Measurements from ENCODE around the gene ISM1.

The ISM1 gene

GRCh38 chr20:13292201-13292885 is 71.3 kb downstream of the ISM1 start (continued):
- TF ChIP-seq CREB5 (CRISPR knock-in tag; IDR thresholded peaks at IDR 0.05; ENCODE audit: low read depth) (no peak), SNAI2 (CRISPR knock-in tag; IDR thresholded peaks at IDR 0.05) (no peak), TOX (CRISPR knock-in tag; IDR thresholded peaks at IDR 0.05; ENCODE audit: borderline replicate concordance) (no peak), PPARA (CRISPR knock-in tag; IDR thresholded peaks at IDR 0.05; ENCODE audit: borderline replicate concordance) (no peak), ZNF565 (CRISPR knock-in tag; conservative IDR thresholded peaks at IDR 0.05; ENCODE audit: low read depth) (no peak), ZFP3 (CRISPR knock-in tag; IDR thresholded peaks at IDR 0.05) (no peak), GLIS3 (CRISPR knock-in tag; IDR thresholded peaks at IDR 0.05) (no peak), TCF4 (CRISPR knock-in tag; IDR thresholded peaks at IDR 0.05; ENCODE audit: borderline replicate concordance) (no peak)

GRCh38 chr20:13294522-13294921 is 73.4 kb downstream of the ISM1 start:
- ATAC-seq = no peak
- TF ChIP-seq PATZ1 (CRISPR knock-in tag; IDR thresholded peaks at IDR 0.05; ENCODE audit: borderline replicate concordance) (no peak), TSHZ2 (CRISPR knock-in tag; IDR thresholded peaks at IDR 0.05) (no peak), ESRRG (CRISPR knock-in tag; IDR thresholded peaks at IDR 0.05) (no peak), TCF4 (CRISPR knock-in tag; IDR thresholded peaks at IDR 0.05; ENCODE audit: borderline replicate concordance) (no peak), OSR1 (CRISPR knock-in tag; IDR thresholded peaks at IDR 0.05) (no peak)

GRCh38 chr20:13295637-13296036 is 74.6 kb downstream of the ISM1 start:
- TF ChIP-seq PPARA (CRISPR knock-in tag; IDR thresholded peaks at IDR 0.05; ENCODE audit: borderline replicate concordance) (no peak), ESRRG (CRISPR knock-in tag; IDR thresholded peaks at IDR 0.05) (no peak), CREB5 (CRISPR knock-in tag; IDR thresholded peaks at IDR 0.05; ENCODE audit: low read depth) (no peak), ZNF8 (CRISPR knock-in tag; IDR thresholded peaks at IDR 0.05) (no peak), BACH2 (CRISPR knock-in tag; IDR thresholded peaks at IDR 0.05; ENCODE audit: borderline replicate concordance) (no peak), TCF4 (CRISPR knock-in tag; IDR thresholded peaks at IDR 0.05; ENCODE audit: borderline replicate concordance) (no peak), OSR1 (CRISPR knock-in tag; IDR thresholded peaks at IDR 0.05) (no peak), ZNF70 (CRISPR knock-in tag; IDR thresholded peaks at IDR 0.05) (no peak), ZFP30 (CRISPR knock-in tag; IDR thresholded peaks at IDR 0.05) (no peak), SNAI2 (CRISPR knock-in tag; IDR thresholded peaks at IDR 0.05) (no peak), GLIS3 (CRISPR knock-in tag; IDR thresholded peaks at IDR 0.05) (no peak), CSRNP3 (CRISPR knock-in tag; IDR thresholded peaks at IDR 0.05) (no peak), ISL1 (CRISPR knock-in tag; IDR thresholded peaks at IDR 0.05) (no peak), POU6F1 (CRISPR knock-in tag; IDR thresholded peaks at IDR 0.05; ENCODE audit: borderline replicate concordance, low read depth) (no peak), PATZ1 (CRISPR knock-in tag; IDR thresholded peaks at IDR 0.05; ENCODE audit: borderline replicate concordance) (no peak), CSDC2 (CRISPR knock-in tag; IDR thresholded peaks at IDR 0.05) (no peak), ZC3H10 (CRISPR knock-in tag; IDR thresholded peaks at IDR 0.05) (no peak), RARB (CRISPR knock-in tag; IDR thresholded peaks at IDR 0.05) (no peak), ARNTL (CRISPR knock-in tag; IDR thresholded peaks at IDR 0.05; ENCODE audit: borderline replicate concordance, low read depth) (no peak)
- ATAC-seq = no peak
